HepG2 (cell line): ENCODE data around the gene BBS12. TPM values are rescaled to one million over a fixed set of nuclear protein-coding genes. Genes with fewer than 3 reads are reported as not detected.

Experiments
- ATAC-seq: fragments of 200-7000 bp; cut with Tn5 transposase; 3 replicates; pipeline ENCODE4 v1.9.1; 2020; ENCODE audit warnings: mild to moderate bottlenecking, moderate library complexity
- BruUV-seq: library from RNA; stranded (reverse); fragments of 400-500 nt; replicated peaks from 2 replicates; lab custom pipeline; 2021; lab: Mats Ljungman, UMichigan
- CTCF ChIA-PET: fragments of 300-600 bp; formaldehyde crosslinking; extraction: SDS; loops from one replicate; lab custom pipeline; 2021; ENCODE audit warnings: low total read pairs, inconsistent platforms, low intra/inter-chr PET ratio; lab: Yijun Ruan, JAX
- POLR2A ChIA-PET: fragments of 350-600 bp; sonication (Branson Sonifier 250); formaldehyde crosslinking; loops from one replicate; lab custom pipeline; 2020; ENCODE audit warnings: antibody characterized with exemption, inconsistent platforms; lab: Yijun Ruan, JAX
- DNase-seq: peaks from one replicate; pipeline ENCODE4 v3.0.0-alpha.2; 2015; ENCODE audit warnings: low spot score
- FAIRE-seq: peaks from 3 replicates; lab custom pipeline; 2011; peaks lifted over from hg19 to GRCh38; lab: Jason Lieb, UNC
- H2AFZ ChIP-seq: one replicate; pipeline ENCODE4 v1.6.1; 2011; ENCODE audit warnings: low read length, inconsistent platforms
- H3K27ac ChIP-seq: fragments of 300-600 bp; 3 replicates; pipeline ENCODE4 v1.8.0; 2011; ENCODE audit warnings: mixed run types, mild to moderate bottlenecking, mixed read lengths, low read length, inconsistent platforms; ENCODE audit not compliant: insufficient read depth; ENCODE audit errors: extremely low read length
- H3K27me3 ChIP-seq, 2 experiments: fragments of 200-600 bp in 1 of 2; 2 replicates in 1 of 2; 3 replicates in 1 of 2; pipeline versions ENCODE4 v1.6.0 to v1.8.0; 2011; ENCODE audit warnings: low read length in 2 of 2, mild to moderate bottlenecking in 2 of 2, moderate library complexity in 2 of 2, inconsistent platforms in 1 of 2; ENCODE audit not compliant: insufficient read depth in 2 of 2, control insufficient read depth in 1 of 2
- H3K36me3 ChIP-seq, 2 experiments: fragments of 200-600 bp in 1 of 2; replicated peaks in 1 of 2; 2 replicates in 1 of 2; 3 replicates in 1 of 2; pipeline versions ENCODE4 v1.5.1 to v1.8.0; 2011; ENCODE audit warnings: low read length in 2 of 2, inconsistent platforms in 1 of 2; ENCODE audit not compliant: insufficient read depth in 2 of 2, control insufficient read depth in 1 of 2
- H3K4me1 ChIP-seq: 2 replicates; pipeline ENCODE4 v1.5.1; 2012; ENCODE audit warnings: low read length, inconsistent platforms; ENCODE audit not compliant: insufficient read depth
- H3K4me2 ChIP-seq: 2 replicates; pipeline ENCODE4 v1.6.0; 2011; ENCODE audit warnings: low read depth, low read length, inconsistent platforms
- H3K4me3 ChIP-seq, 3 experiments: fragments of 200-600 bp in 1 of 3; sonication (generic), shearing (Covaris generic) in 1 of 3; replicated peaks in 1 of 3; 2 replicates each; pipeline ENCODE4 v1.5.1; 2011 to 2016; ENCODE audit warnings: low read length in 3 of 3, inconsistent platforms in 2 of 3, low read depth in 2 of 3, mild to moderate bottlenecking in 2 of 3, control low read depth in 1 of 3, mixed read lengths in 1 of 3; ENCODE audit not compliant: insufficient read depth in 1 of 3
- H3K79me2 ChIP-seq: one replicate; pipeline ENCODE4 v1.6.1; 2011; ENCODE audit warnings: low read length, inconsistent platforms; ENCODE audit not compliant: insufficient read depth
- H3K9ac ChIP-seq: 2 replicates; pipeline ENCODE4 v1.6.0; 2011; ENCODE audit warnings: mild to moderate bottlenecking, low read depth, low read length, inconsistent platforms; ENCODE audit not compliant: insufficient read depth
- H3K9me3 ChIP-seq: 2 replicates; pipeline ENCODE4 v1.5.1; 2012; ENCODE audit warnings: mild to moderate bottlenecking, low read length
- H4K20me1 ChIP-seq: 2 replicates; pipeline ENCODE4 v1.6.0; 2011; ENCODE audit warnings: inconsistent platforms, mild to moderate bottlenecking, low read length, moderate library complexity; ENCODE audit not compliant: insufficient read depth
- CHCHD3 ChIP-seq: sonication (generic); formaldehyde crosslinking; IDR thresholded peaks from 2 replicates; pipeline ENCODE4 v1.8.0; 2022; ENCODE audit warnings: mild to moderate bottlenecking, missing genetic modification reagents, moderate library complexity
- ELF1 ChIP-seq: sonication (generic); formaldehyde crosslinking; IDR thresholded peaks from 2 replicates; pipeline ENCODE4 v1.4.0; 2020; ENCODE audit warnings: missing genetic modification reagents
- GABPA ChIP-seq, 2 experiments: IDR thresholded peaks; 2 replicates each; pipeline ENCODE4 v1.6.1; 2011 to 2016; ENCODE audit warnings: low read depth in 2 of 2, low read length in 1 of 2, missing biosample characterization in 1 of 2, missing genetic modification characterization in 1 of 2
- HNF4G ChIP-seq, 2 experiments: sonication (generic) in 1 of 2; formaldehyde crosslinking in 1 of 2; IDR thresholded peaks; 2 replicates each; pipeline versions ENCODE4 v1.4.0 to v1.6.1; 2011 to 2020; ENCODE audit warnings: borderline replicate concordance in 2 of 2, low read depth in 2 of 2, mild to moderate bottlenecking in 2 of 2, low read length in 1 of 2, missing genetic modification reagents in 1 of 2, moderate library complexity in 1 of 2
- MAFG ChIP-seq: sonication (generic); formaldehyde crosslinking; IDR thresholded peaks from 2 replicates; pipeline ENCODE4 v1.5.1; 2020; ENCODE audit warnings: mild to moderate bottlenecking, missing genetic modification reagents
- MYC ChIP-seq: sonication (generic); formaldehyde crosslinking; IDR thresholded peaks from 2 replicates; pipeline ENCODE4 v1.9.0; 2021; ENCODE audit warnings: missing genetic modification reagents, borderline replicate concordance
- PHB2 ChIP-seq: fragments of 450-650 bp; IDR thresholded peaks from 2 replicates; pipeline ENCODE4 v1.6.1; 2018; ENCODE audit not compliant: partially characterized antibody
- RARG ChIP-seq: sonication (generic); formaldehyde crosslinking; IDR thresholded peaks from 2 replicates; pipeline ENCODE4 v1.4.0; 2020; ENCODE audit warnings: low read depth, mild to moderate bottlenecking, missing genetic modification reagents
- REPIN1 ChIP-seq: sonication (generic); formaldehyde crosslinking; IDR thresholded peaks from 2 replicates; pipeline ENCODE4 v1.8.0; 2022; ENCODE audit warnings: missing genetic modification reagents, low read depth, mild to moderate bottlenecking, borderline replicate concordance
- SP1 ChIP-seq, 2 experiments: fragments of 450-650 bp in 1 of 2; sonication (generic) in 1 of 2; formaldehyde crosslinking in 1 of 2; IDR thresholded peaks; 2 replicates each; pipeline versions ENCODE4 v1.4.0 to v1.6.1; 2016 to 2020; ENCODE audit warnings: missing genetic modification reagents in 1 of 2
- SUZ12 ChIP-seq: fragments of 150-350 bp; IDR thresholded peaks from 2 replicates; pipeline ENCODE4 v1.6.1; 2014; ENCODE audit warnings: low read depth, low read length
- TARDBP ChIP-seq: sonication (generic); formaldehyde crosslinking; IDR thresholded peaks from 2 replicates; pipeline ENCODE4 v1.8.0; 2022; ENCODE audit warnings: mild to moderate bottlenecking, missing genetic modification reagents
- TBL1XR1 ChIP-seq: fragments of 150-350 bp; IDR thresholded peaks from 2 replicates; pipeline ENCODE4 v1.6.1; 2014; ENCODE audit warnings: borderline replicate concordance, low read length; ENCODE audit not compliant: partially characterized antibody
- ZBTB7B ChIP-seq: sonication (generic); formaldehyde crosslinking; IDR thresholded peaks from 2 replicates; pipeline ENCODE4 v1.4.0; 2020; ENCODE audit warnings: missing genetic modification reagents
- ZFP37 ChIP-seq: sonication (generic); formaldehyde crosslinking; IDR thresholded peaks from 2 replicates; pipeline ENCODE4 v1.4.0; 2020; ENCODE audit warnings: missing genetic modification reagents, borderline replicate concordance
- ZNF256 ChIP-seq: sonication (generic); formaldehyde crosslinking; conservative IDR thresholded peaks from 2 replicates; pipeline ENCODE4 v1.4.0; 2020; ENCODE audit warnings: missing genetic modification reagents
- WGBS: methylation state at CpG from one replicate; pipeline ENCODE4 v1.1.6; 2017; ENCODE audit warnings: low lambda C conversion rate; 5-methylcytosine and 5-hydroxymethylcytosine counted together
- in situ Hi-C: cut with HindIII; loops from 2 replicates; pipeline ENCODE4 v1.10.0; 2017; ENCODE audit warnings: low pct_unique_long_range_greater_than_20kb; ENCODE audit not compliant: extremely low pct_ligation_motif_present
- intact Hi-C: fragments of 100-400 bp; cut with micrococcal nuclease; formaldehyde crosslinking; loops from one replicate; pipeline ENCODE4 v1.10.0; 2022; ENCODE audit not compliant: unreplicated experiment
- polyA plus RNA-seq, 8 experiments: library from polyadenylated mRNA; depleted of rRNA in 3 of 8; stranded (reverse) in 7 of 8; unstranded in 1 of 8; fragments of >200 nt; fragmentation: Illumina TruSeq in 4 of 8; extraction: Trizol in 4 of 8; gene quantifications; 2 replicates each; pipeline versions ENCODE4 v1.2.1 to v1.2.3, GENCODE V29; 2011 to 2016; ENCODE audit warnings: low read depth in 4 of 8, missing spikeins in 1 of 8, mixed read lengths in 1 of 8; ENCODE audit not compliant: insufficient read depth in 1 of 8
- total RNA-seq, 5 experiments: library from RNA; depleted of rRNA; stranded (reverse); fragments of >200 nt; fragmentation: Illumina TruSeq; extraction: Trizol; gene quantifications; 2 replicates each; pipeline ENCODE4 v1.2.3, GENCODE V29; 2016; ENCODE audit warnings: low read depth in 1 of 5
- TF ChIP-seq, protein P1 (sequence below): sonication (generic); formaldehyde crosslinking; IDR thresholded peaks from 2 replicates; pipeline ENCODE4 v1.5.1; 2020; ENCODE audit warnings: mild to moderate bottlenecking, missing genetic modification reagents, borderline replicate concordance
- TF ChIP-seq, protein P2 (sequence below): sonication (generic); formaldehyde crosslinking; IDR thresholded peaks from 2 replicates; pipeline ENCODE4 v1.4.0; 2020; ENCODE audit warnings: missing genetic modification reagents, mild to moderate bottlenecking, borderline replicate concordance

The BBS12 gene
- total and polyA plus RNA-seq, 2 of the 13 experiments (the other 11 are each of a cell fraction or from before 2014, with no cell fraction given) = 0.32 to 1.7 TPM

DNA sequence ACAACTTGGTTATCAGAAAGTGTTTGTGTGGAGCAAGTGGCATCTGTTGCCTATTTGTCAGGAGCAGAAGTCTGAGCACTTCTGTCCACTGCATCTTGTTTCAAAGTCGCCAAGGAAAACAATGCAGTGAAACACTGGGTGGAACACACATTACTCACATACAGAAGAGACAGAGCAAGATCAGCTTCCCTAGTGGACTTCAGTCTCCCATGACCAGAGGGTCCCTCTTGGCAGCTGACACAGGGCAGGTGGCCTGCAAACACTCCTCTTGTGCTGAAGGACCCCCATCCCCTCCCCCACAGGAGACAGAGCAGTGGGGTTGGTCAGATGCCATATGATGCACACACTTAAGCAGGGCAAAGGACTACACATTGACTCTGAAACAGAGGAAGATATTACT lies 3.6 kb upstream of the BBS12 start:
- no peak overlapping the region for H3K27ac ChIP-seq
- intact Hi-C loops (no loop called here), in situ Hi-C loops (no loop called here)
- ChIA-PET CTCF (no interaction called here), POLR2A (no interaction called here)
- H3K4me3 ChIP-seq = no peak overlapping the region
- 0% methylated on average over 1 of the region's 1 CpG for WGBS
- no TSS peak for BruUV-seq
- no peaks in the 10 kb centered on the region; a peak in 1 of 5 replicates for H3K27me3 ChIP-seq
- H3K36me3 ChIP-seq = no peaks in the 10 kb centered on the region
- DNase-seq = no peak
- H3K9ac ChIP-seq = no peak overlapping the region
- no peak for ATAC-seq
- H3K9me3 ChIP-seq = no peaks in the 10 kb centered on the region
- peaks cover 11% of the 10 kb centered on the region for H3K4me1 ChIP-seq
- no peaks in the 10 kb centered on the region for H4K20me1 ChIP-seq
- no peak for FAIRE-seq
- no peak overlapping the region for H2AFZ ChIP-seq
- H3K4me2 ChIP-seq = no peak overlapping the region
- H3K79me2 ChIP-seq = no peaks in the 10 kb centered on the region
- TF ChIP-seq GABPA (IDR thresholded peaks at IDR 0.05; ENCODE audit: low read depth, low read length) (no peak), GABPA (CRISPR knock-in tag; IDR thresholded peaks at IDR 0.05; ENCODE audit: low read depth) (no peak), TBL1XR1 (no peak), CHCHD3 (CRISPR knock-in tag) (no peak), PHB2 (no peak), ELF1 (CRISPR knock-in tag) (no peak), SP1 (IDR thresholded peaks at IDR 0.05) (no peak), SP1 (CRISPR knock-in tag; IDR thresholded peaks at IDR 0.05) (no peak), REPIN1 (no peak), HNF4G (IDR thresholded peaks at IDR 0.05; ENCODE audit: borderline replicate concordance, low read depth, low read length) (no peak), HNF4G (CRISPR knock-in tag; IDR thresholded peaks at IDR 0.05; ENCODE audit: borderline replicate concordance, low read depth) (no peak), ZFP37 (CRISPR knock-in tag) (no peak), RARG (CRISPR knock-in tag) (no peak), ZBTB7B (CRISPR knock-in tag) (no peak), TARDBP (CRISPR knock-in tag) (no peak), SUZ12 (no peak), ZNF256 (CRISPR knock-in tag) (no peak), MYC (CRISPR knock-in tag) (no peak), MAFG (CRISPR knock-in tag) (no peak)
- TF ChIP-seq, protein P1, sequence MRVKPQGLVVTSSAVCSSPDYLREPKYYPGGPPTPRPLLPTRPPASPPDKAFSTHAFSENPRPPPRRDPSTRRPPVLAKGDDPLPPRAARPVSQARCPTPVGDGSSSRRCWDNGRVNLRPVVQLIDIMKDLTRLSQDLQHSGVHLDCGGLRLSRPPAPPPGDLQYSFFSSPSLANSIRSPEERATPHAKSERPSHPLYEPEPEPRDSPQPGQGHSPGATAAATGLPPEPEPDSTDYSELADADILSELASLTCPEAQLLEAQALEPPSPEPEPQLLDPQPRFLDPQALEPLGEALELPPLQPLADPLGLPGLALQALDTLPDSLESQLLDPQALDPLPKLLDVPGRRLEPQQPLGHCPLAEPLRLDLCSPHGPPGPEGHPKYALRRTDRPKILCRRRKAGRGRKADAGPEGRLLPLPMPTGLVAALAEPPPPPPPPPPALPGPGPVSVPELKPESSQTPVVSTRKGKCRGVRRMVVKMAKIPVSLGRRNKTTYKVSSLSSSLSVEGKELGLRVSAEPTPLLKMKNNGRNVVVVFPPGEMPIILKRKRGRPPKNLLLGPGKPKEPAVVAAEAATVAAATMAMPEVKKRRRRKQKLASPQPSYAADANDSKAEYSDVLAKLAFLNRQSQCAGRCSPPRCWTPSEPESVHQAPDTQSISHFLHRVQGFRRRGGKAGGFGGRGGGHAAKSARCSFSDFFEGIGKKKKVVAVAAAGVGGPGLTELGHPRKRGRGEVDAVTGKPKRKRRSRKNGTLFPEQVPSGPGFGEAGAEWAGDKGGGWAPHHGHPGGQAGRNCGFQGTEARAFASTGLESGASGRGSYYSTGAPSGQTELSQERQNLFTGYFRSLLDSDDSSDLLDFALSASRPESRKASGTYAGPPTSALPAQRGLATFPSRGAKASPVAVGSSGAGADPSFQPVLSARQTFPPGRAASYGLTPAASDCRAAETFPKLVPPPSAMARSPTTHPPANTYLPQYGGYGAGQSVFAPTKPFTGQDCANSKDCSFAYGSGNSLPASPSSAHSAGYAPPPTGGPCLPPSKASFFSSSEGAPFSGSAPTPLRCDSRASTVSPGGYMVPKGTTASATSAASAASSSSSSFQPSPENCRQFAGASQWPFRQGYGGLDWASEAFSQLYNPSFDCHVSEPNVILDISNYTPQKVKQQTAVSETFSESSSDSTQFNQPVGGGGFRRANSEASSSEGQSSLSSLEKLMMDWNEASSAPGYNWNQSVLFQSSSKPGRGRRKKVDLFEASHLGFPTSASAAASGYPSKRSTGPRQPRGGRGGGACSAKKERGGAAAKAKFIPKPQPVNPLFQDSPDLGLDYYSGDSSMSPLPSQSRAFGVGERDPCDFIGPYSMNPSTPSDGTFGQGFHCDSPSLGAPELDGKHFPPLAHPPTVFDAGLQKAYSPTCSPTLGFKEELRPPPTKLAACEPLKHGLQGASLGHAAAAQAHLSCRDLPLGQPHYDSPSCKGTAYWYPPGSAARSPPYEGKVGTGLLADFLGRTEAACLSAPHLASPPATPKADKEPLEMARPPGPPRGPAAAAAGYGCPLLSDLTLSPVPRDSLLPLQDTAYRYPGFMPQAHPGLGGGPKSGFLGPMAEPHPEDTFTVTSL (CRISPR knock-in tag) = no peak
- TF ChIP-seq, protein P2, sequence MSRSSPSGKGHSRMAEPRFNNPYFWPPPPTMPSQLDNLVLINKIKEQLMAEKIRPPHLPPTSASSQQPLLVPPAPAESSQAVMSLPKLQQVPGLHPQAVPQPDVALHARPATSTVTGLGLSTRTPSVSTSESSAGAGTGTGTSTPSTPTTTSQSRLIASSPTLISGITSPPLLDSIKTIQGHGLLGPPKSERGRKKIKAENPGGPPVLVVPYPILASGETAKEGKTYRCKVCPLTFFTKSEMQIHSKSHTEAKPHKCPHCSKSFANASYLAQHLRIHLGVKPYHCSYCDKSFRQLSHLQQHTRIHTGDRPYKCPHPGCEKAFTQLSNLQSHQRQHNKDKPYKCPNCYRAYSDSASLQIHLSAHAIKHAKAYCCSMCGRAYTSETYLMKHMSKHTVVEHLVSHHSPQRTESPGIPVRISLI (CRISPR knock-in tag) = no peak
